Gastrocnemius medialis (tissue), 4 donors: Measurements from ENCODE around the gene NPY4R.
"Not testable (repeated sequence)": the region's sequence is repeated elsewhere in the genome, so short reads cannot be mapped to it uniquely, and the experiment has no call there.

Experiments
- CTCF ChIP-seq, 5 experiments: fragments of 450-650 bp in 3 of 5; fragments of 200-600 bp in 2 of 5; sonication (generic) in 2 of 5; IDR thresholded peaks in 4 of 5; conservative IDR thresholded peaks in 1 of 5; 1 replicate in 4 of 5; 2 replicates in 1 of 5; pipeline ENCODE4 v1.5.1; 2016 to 2019; ENCODE audit warnings: antibody characterized with exemption in 5 of 5, mild to moderate bottlenecking in 3 of 5, moderate library complexity in 3 of 5
- POLR2A ChIP-seq, 2 donors: fragments of 450-650 bp; IDR thresholded peaks; one replicate each; pipeline ENCODE4 v1.6.1; 2017; ENCODE audit warnings: antibody characterized with exemption in 2 of 2, mild to moderate bottlenecking in 2 of 2, moderate library complexity in 2 of 2

- not testable (repeated sequence) for TF ChIP-seq POLR2A (IDR thresholded peaks at IDR 0.05); CTCF (IDR thresholded peaks at IDR 0.05 in 4 of 5, conservative IDR thresholded peaks at IDR 0.05 in 1 of 5)
Observed at GRCh38 chr10:46468119-46468809, 2.5 kb upstream of the NPY4R start.
